HG02623 (cell line): ENCODE results near the gene IL16.
A peak's percentile ranks its signal among the peaks of the same experiment; 100 is the strongest.

Experiments
- ATAC-seq: cut with Tn5 transposase; IDR thresholded peaks from one replicate; pipeline ENCODE4 v1.9.1; 2021; ENCODE audit warnings: moderate library complexity; ENCODE audit not compliant: unreplicated experiment

Gene IL16

GRCh38 chr15:81273200-81273599 is 76.5 kb downstream of the IL16 start:
- no peak for ATAC-seq

- no peak for ATAC-seq
These were observed 77.2 kb downstream of the IL16 start for GRCh38 chr15:81273855-81274254.

GRCh38 chr15:81274255-81274654 is 77.6 kb downstream of the IL16 start:
- ATAC-seq, result no peak

DNA sequence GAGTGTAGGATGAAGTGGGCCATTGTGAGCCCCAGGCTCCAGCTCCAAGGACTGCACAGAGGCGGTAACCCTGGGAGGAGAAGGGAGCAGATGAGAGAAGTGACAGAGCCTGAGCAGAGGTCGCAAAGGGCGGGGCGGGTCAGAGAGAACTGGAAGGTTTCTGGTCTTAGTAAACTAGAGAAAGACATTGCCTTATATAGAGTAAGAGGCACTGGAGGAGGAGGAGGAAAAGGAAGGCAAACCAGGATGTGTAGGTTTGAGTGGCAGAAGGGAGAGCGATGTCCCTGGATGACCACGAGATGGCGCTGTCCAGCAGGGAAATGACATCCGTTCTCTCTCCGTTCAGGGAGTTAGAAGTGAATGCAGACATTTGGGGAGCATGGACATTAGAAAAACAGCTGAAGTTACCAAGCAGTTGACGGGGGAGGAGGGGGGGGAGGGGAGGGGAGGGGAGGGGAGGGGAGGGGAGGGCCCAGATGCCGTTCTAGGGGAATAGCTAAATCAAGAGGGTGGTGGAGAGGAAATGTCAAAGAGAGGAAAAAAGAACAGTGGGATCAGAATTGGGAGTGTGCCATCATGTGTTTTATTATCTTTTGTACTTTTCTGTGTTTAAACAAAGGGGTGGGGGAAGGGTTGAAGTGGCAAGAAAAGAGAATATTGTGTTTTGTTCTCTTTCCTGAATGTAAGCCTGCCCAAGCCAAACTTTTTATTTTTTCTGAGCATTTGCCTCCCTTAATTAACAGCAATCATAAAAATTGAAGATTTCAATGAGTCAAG is 78.4 kb downstream of the IL16 start:
- peak; percentile 82 for ATAC-seq

- no peak for ATAC-seq
These were observed 79.2 kb downstream of the IL16 start for GRCh38 chr15:81275711-81276392.

DNA sequence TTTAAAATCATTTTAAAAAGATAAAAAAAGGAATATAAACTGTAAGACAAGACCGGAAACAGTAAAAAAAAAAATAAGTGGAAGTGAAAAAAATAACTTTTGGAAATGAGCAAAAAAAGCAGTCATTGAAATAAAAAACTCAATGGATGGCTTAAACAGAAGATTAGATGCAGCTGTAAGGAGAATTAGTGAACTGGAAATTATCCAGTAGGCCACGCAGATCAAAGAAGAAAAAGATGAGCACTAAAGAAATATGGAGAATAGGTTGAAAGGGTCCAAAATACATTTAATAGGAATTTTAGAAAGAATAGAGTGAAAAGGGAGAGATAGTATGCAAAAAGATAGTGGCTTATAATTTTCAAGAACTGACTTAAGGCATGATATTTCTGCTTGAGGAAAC is 80.3 kb downstream of the IL16 start:
- no peak for ATAC-seq

DNA sequence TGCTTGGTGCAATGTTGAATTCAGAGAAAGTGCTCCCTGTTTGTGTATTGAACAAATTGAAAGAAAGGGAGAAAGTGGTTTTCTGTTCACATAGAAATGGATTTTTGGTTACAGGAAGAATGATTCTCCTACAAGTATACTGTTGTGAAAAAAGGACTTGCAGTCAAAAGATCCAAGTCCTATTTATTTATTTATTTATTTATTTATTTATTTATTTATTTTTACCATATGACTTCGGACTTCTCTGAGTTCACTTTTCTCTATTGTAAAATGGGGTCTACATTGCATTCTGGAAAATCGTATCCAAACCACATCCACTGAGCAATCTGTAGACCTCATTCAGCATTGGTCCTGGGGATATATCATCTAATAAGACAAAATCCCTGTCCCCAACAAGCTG is 81.2 kb downstream of the IL16 start:
- ATAC-seq, result no peak

DNA sequence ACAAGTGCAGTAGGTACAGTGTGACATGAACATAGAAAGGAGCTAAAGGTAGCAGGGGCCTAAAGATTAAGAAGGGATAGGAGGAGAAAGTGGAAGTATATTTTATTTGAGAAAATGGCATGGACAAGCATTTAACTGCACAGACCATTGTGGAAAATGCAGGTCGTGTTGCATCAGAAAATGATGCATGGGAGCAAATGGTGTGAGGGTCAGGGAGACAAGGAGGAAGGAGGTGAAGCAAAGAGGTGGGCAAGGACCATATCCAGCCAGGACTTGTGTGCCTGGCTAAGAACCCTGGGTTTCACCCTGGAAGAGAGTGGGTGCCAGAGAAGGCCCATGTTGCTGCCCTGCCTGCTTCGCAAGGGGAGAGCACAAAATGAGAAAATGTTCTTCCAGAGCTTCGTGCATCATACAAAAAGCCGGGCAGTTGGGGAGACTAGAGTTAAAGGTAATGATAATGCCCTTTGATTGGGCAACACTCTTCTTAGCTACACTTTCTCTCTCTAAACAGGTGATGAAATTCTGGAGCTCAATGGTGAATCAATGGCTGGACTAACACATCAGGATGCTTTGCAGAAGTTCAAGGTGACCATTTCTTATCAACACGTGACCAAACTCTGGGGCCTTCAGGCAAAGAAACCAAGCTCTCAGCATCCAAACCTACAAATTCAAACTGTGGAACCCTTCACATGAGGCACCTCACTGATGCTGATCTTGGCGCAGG is 81.8 kb downstream of the IL16 start:
- no peak for ATAC-seq

DNA sequence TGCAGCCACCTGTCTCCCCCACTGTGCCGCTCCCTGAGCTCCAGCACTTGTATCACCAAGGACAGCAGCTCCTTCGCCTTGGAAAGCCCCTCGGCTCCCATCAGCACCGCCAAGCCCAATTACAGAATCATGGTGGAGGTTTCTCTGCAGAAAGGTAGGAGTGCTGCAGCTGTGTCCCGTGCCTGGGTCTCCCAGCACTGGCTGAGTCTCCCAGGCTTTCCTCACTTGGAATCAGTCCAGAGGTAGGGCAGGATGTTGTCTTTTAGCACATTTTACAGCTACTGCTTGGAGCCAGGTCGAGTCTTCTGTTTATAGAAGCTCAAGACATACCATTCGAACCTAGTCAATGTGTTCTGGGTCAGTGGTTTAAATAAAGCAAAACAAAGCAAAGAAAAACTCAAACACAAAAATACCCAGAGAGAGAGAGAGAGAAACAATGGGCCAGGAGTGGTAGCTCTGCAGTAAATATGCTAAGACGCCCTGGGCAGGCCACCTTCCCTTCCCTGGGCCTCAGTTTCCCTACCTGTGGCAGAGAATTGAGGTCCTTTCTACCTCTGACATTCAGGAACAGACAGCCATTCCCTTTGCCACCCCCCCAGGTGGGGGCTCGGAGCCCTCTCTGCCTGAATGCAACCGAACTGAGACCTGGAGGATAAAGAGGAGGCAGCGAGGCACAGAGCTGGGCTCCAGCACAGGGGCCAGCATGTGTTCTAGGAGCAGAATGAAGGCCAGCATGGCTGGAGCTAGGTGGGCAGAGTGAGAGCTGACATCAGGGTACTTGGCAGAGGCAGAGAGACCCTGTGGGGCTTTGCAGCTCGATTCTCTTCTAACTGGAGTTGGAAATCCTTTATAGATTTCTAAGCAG is 83.2 kb downstream of the IL16 start:
- no peak for ATAC-seq

DNA sequence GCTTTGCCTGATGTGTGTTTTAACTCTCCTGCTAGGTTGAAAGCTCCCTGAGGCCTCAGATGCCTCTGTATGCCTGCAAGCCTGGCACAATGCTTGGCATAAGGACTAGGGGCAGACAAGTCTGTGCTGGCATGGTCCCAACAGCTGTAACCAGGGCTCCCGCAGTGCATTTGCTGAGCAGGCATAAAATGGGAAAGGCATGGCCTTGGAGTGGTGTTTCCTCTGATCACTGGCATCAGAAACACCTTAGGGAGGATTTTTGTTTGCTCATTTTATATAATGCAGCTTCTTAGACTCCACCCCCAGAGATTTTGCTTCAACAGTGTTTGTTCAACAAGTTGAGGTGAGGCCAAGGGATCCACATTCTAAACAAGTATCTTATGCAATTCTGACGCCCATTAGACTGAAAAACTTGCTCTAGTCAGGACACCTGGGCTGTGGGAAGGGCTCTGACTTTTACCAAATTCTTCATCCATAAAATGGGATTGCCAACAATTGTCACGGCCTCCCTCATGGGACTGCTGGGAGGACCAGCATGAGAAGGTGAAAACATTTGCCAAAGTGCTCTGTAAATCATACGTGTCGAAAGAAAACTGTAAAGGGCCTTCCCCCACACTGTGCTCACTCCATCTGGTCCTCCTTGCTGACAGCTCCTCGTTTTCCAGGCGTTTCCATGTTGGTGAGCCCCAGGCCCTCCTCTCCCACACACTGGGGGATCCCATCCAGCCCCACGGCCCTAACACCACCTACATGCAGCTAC is 84.2 kb downstream of the IL16 start:
- ATAC-seq, result no peak

- no peak for ATAC-seq
These were observed 84.7 kb downstream of the IL16 start for GRCh38 chr15:81281456-81281735.

GRCh38 chr15:81281766-81282605 is 85.3 kb downstream of the IL16 start:
- ATAC-seq, result no peak

DNA sequence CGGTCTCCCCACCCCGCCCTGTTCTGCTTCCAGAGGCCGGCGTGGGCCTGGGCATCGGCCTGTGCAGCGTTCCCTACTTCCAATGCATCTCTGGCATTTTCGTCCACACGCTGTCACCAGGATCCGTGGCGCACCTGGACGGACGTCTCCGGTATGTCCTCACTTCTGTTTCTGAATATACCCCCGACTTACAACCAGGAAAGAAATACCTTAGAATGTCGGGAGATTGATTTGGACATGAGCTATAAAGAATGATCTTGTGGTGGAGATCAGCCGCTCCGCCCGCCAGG is 85.9 kb downstream of the IL16 start:
- no peak for ATAC-seq

- no peak for ATAC-seq
These were observed 86.2 kb downstream of the IL16 start for GRCh38 chr15:81282911-81283310.

DNA sequence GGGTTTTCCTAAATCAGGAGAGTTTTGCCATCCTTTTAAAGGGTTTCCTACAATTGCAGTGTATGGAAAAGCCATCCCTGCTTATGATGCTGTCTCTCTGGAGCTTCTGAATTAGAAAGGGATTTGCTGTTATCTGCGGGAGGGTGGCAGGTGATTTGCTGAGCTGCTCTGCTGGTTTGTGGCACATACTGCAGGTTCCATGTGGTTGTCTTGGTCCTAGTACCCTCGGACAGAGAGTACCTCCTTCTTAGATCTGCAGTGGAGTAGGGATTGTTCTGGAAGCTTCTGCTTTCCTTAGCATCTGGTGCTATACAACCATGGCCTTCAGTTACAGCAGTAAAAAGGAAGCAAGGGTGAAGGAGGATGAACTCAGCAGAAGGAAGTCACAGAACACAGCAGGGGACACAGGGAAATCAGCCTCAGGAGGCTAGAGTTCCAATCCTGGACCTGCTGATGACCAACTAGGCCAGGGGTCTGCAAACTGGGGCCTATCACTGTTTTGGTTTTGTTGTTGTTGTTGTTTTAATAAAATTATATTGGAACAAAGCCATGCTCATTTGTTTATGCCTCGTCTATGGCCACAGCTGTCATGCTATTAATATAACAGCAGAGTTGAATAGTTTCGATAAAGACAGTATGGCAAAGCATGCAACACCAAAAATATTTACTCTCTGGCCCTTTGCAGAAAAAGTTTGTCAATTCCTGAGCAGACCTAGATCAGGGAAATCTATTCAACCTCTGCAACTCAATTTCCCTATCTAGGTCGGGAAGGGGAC is 87.8 kb downstream of the IL16 start:
- no peak for ATAC-seq

DNA sequence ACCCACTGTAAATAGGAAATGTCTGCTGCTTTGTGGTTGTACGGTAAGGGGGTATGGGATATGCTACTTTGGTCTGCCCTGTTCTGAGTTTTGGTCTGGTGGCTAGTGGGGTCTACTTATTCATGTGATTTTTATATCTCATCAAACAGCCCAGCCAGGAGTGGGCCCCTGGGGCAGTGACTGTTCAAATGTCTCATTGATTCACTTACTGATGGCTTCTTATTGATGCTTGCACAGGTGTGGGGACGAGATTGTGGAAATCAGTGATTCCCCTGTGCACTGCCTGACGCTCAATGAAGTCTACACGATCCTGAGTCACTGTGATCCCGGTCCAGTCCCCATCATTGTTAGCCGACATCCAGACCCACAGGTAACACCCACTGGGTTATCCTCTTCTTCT is 88.8 kb downstream of the IL16 start:
- ATAC-seq, result no peak

GRCh38 chr15:81286621-81287121 is 90.0 kb downstream of the IL16 start:
- ATAC-seq, result peak; percentile 46

DNA sequence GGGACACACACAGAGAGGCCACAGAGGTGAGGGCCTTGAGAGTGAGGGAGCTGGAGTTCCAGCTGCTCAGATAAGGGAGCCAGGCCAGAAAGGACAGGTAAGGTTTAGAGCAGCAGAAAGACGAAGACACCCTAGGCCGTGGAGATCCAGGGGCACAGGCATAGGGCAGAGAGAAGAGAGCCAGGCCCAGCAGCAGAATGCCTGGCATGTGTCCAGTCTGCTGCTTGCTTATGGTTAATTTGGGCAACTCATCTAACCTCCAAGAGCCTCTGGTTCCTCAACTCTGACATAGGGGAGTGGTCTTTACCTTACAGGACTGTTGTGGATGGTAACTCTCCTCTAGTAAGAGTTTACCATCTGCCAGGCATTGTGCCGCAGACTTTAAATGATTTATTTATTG is 91.4 kb downstream of the IL16 start:
- ATAC-seq, result no peak

DNA sequence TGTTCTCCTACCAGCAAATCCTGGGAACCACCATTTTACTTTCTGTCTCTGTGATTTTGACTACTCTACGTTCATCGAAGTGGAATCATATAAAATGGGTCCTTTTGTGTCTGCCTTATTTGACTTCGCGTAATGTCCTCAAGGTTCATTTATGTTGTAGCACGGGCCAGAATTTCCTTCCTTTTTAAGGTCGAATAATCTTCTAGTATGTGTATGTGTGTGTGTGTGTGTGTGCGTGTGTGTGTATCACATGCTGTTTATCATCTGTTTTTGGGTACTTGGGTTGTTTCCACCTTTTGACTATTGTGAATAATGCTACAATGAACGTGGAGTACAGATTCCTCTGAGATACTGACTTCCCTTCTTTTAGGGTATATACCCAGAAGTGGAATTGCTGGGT is 91.9 kb downstream of the IL16 start:
- ATAC-seq, result no peak
